Left ventricle myocardium inferior (tissue), 1 donor: Measurements from ENCODE around the gene ST8SIA6. TPM values are rescaled to one million over a fixed set of nuclear protein-coding genes. Genes with fewer than 3 reads are reported as not detected.

Experiments used
- DNase-seq: peaks from one replicate; pipeline ENCODE4 v3.0.0-alpha.2; 2020
- H3K27ac ChIP-seq: fragments of 200-600 bp; replicated peaks from 2 replicates; pipeline ENCODE4 v1.8.0; 2021
- H3K27me3 ChIP-seq: fragments of 200-600 bp; 2 replicates; pipeline ENCODE4 v1.8.0; 2021; ENCODE audit warnings: low read depth
- H3K36me3 ChIP-seq: fragments of 200-600 bp; 2 replicates; pipeline ENCODE4 v1.8.0; 2021
- H3K4me1 ChIP-seq: fragments of 200-600 bp; 2 replicates; pipeline ENCODE4 v1.8.0; 2021
- H3K4me3 ChIP-seq: fragments of 200-600 bp; 2 replicates; pipeline ENCODE4 v1.8.0; 2021; ENCODE audit warnings: mild to moderate bottlenecking, moderate library complexity
- H3K9me3 ChIP-seq: fragments of 200-600 bp; replicated peaks from 2 replicates; pipeline ENCODE4 v1.8.0; 2021
- intact Hi-C: fragments of 100-400 bp; cut with micrococcal nuclease; formaldehyde crosslinking; loops from one replicate; pipeline ENCODE4 v1.11.0; 2022
- total RNA-seq: library from RNA; stranded (reverse); fragmentation: NEBNext Ultra II Directional; extraction: Animal tissue kit (Norgen Biotek cat#: 25700); gene quantifications from one replicate; pipeline ENCODE4 v1.2.1, GENCODE V29; 2021
- TF ChIP-seq, protein P1 (sequence below): fragments of 200-600 bp; IDR thresholded peaks from 2 replicates; pipeline ENCODE4 v1.8.0; 2021; ENCODE audit warnings: antibody characterized with exemption, mild to moderate bottlenecking, borderline replicate concordance
- donor health status: DM: no; HTN: yes; CAD: no; lungs with severe emphysema.

The ST8SIA6 gene
- total RNA-seq, 1 donor from 2014 or later, result 10.1 TPM

DNA sequence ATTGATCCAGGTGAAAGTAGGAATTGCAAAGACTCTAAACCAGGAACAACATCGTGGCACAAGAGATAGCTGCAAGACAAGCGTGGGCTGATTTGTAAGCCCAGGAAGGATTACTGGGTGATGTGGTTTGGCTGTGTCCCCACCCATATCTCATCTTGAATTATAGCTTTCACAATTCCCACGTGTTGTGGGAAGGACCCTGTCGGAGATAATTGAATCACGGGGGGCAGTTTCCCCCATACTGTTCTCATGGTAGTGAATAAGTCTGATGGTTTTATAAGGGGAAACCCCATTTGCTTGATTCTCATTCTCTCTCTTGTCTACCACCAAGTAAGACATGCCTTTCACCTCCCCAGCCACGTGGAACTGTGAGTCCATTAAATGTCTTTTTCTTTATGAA, 59.5 kb downstream of the ST8SIA6 start:
- Histone ChIP-seq H3K27me3 (no peaks in the 10 kb centered on the region), H3K4me1 (no peaks in the 10 kb centered on the region), H3K4me3 (no peak overlapping the region), H3K27ac (no peak overlapping the region), H3K36me3 (no peaks in the 10 kb centered on the region), H3K9me3 (no peaks in the 10 kb centered on the region)
- intact Hi-C loops, result no loop called here
- no peak for DNase-seq
- TF ChIP-seq, protein P1, sequence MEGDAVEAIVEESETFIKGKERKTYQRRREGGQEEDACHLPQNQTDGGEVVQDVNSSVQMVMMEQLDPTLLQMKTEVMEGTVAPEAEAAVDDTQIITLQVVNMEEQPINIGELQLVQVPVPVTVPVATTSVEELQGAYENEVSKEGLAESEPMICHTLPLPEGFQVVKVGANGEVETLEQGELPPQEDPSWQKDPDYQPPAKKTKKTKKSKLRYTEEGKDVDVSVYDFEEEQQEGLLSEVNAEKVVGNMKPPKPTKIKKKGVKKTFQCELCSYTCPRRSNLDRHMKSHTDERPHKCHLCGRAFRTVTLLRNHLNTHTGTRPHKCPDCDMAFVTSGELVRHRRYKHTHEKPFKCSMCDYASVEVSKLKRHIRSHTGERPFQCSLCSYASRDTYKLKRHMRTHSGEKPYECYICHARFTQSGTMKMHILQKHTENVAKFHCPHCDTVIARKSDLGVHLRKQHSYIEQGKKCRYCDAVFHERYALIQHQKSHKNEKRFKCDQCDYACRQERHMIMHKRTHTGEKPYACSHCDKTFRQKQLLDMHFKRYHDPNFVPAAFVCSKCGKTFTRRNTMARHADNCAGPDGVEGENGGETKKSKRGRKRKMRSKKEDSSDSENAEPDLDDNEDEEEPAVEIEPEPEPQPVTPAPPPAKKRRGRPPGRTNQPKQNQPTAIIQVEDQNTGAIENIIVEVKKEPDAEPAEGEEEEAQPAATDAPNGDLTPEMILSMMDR, result no peak

DNA sequence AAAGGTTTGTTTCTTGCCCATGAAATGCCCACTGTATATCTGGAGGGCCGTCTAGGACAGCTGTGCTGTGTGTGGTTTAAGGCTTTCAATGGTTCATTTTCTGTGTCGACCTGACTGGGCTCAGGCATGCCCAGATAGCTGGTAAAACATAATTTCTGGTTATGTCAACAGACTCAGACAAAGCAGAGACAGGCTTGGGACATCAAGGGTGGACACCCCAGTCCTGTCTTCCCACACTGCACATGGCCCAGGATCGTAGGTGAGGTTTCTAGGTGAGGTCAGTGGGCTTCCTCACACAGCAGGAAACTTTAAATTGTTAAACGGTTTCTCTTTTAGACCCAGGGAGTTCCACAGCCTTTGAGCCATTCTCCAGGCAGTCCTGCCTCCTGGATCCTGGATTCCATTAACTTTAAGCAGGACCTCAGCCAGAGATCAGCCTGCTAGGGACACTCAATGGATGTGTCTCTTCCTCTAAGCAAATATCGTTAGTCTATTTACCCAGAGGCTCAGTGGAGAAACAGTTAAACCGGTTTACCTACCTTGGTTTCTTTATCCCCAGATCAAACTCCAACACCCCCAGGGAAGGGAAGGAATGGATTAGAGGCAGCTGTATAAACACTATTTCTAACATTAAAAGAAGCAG, 66.4 kb downstream of the ST8SIA6 start:
- intact Hi-C loops, result no loop called here
- no peak for DNase-seq
- Histone ChIP-seq H3K4me3 (no peak overlapping the region), H3K27ac (peak overlapping the region; percentile 42), H3K36me3 (no peaks in the 10 kb centered on the region), H3K27me3 (no peaks in the 10 kb centered on the region), H3K4me1 (peaks cover 10% of the 10 kb centered on the region), H3K9me3 (no peaks in the 10 kb centered on the region)
- TF ChIP-seq, protein P1, result no peak

DNA sequence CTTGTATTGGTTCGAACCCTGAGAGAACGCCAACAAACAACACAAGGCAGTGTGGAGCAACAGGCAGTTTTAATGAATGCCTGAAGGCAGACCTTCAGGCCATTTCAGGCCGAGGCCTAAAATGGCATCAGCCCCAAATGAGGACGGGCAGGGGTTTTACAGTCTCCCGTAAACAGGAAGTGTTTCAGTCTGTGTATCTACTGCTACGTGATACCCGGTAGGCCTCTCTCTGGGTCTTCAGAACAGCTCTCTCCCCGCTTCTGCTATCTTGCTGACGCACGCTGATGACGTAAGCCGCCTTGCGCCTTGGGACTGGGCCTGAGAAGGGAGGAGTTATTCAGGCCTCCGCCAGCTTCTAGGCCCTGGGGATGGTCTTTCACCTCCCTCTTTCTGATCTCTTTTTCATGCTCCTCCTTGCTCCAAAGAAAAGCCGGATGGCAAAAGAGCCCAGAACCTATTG, 67.7 kb downstream of the ST8SIA6 start:
- Histone ChIP-seq H3K9me3 (no peaks in the 10 kb centered on the region), H3K27me3 (no peaks in the 10 kb centered on the region), H3K36me3 (no peaks in the 10 kb centered on the region), H3K4me1 (peaks cover 10% of the 10 kb centered on the region), H3K4me3 (no peak overlapping the region), H3K27ac (peak overlapping the region; percentile 42)
- TF ChIP-seq, protein P1, result no peak
- DNase-seq, result peak; percentile 45
- intact Hi-C loops, result no loop called here

DNA sequence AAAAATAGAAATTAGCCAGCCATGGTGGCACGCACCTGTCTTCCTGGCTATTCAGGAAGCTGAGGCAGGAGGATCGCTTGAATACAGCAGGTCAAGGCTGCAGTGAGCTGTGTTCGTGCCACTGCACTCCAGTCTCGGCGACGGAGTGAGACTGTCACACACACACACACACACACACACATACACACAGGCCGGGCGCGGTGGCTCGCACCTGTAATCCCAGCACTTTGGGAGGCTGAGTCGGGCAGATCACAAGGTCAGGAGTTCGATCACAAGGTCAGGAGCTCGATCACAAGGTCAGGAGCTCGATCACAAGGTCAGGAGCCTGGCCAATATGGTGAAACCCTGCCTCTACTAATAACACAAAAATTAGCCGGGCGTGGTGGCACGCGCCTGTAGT, 68.4 kb downstream of the ST8SIA6 start:
- peak overlapping the region; percentile 42 for H3K27ac ChIP-seq
- no peaks in the 10 kb centered on the region for H3K27me3 ChIP-seq
- no peaks in the 10 kb centered on the region for H3K36me3 ChIP-seq
- no peaks in the 10 kb centered on the region for H3K9me3 ChIP-seq
- intact Hi-C loops, result no loop called here
- H3K4me3 ChIP-seq, result no peak overlapping the region
- TF ChIP-seq, protein P1, result no peak
- H3K4me1 ChIP-seq, result peaks cover 10% of the 10 kb centered on the region
- DNase-seq, result no peak

DNA sequence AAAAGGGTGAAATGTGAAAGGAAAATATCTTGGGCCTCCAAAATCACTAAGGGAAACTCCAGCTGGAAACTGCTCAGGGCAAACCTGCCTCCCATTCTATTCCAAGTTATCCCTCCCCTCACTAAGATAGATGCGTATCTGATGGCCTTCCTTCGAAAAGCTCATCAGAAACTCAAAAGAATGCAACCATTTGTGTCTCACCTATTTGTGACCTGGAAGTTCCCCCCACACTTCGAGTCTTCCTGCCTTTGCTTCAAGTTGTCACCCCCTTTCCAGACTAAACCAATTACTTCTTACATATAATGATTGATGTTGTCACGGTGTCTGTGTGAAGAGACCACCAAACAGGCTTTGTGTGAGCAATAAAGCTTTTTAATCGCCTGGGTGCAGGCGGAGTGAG, 69.3 kb downstream of the ST8SIA6 start:
- TF ChIP-seq, protein P1, result no peak
- Histone ChIP-seq H3K36me3 (no peaks in the 10 kb centered on the region), H3K9me3 (no peaks in the 10 kb centered on the region), H3K4me1 (peaks cover 10% of the 10 kb centered on the region), H3K27me3 (no peaks in the 10 kb centered on the region), H3K27ac (peak overlapping the region; percentile 56), H3K4me3 (no peak overlapping the region)
- intact Hi-C loops, result no loop called here
- DNase-seq, result no peak
